ENCODE results near the gene SMARCD2. TPM values are rescaled to one million over a fixed set of nuclear protein-coding genes. Genes with fewer than 3 reads are reported as not detected.

SMARCD2 gene
- total RNA-seq, 2 experiments from 2014 or later = 102 to 111 TPM

- no peak overlapping the region for H3K27ac ChIP-seq (ENCODE audit: low read depth in 1 of 2, low read length in 2 of 2)
- CTCF ChIA-PET = interaction anchor here (1.2 kb wide), 1 partner anchor 24 kb away, joined by 3 read pairs; no protein-coding TSS in a partner anchor
- H3K4me1 Mint-ChIP-seq (ENCODE audit: low read depth) = peaks cover 33% of the 10 kb centered on the region
- no peak overlapping the region for H3K4me3 Mint-ChIP-seq
- no peak overlapping the region for H3K4me3 ChIP-seq (ENCODE audit: low read length)
- no peaks in the 10 kb centered on the region for H3K9me3 Mint-ChIP-seq
- TF ChIP-seq CTCF (IDR thresholded peaks at IDR 0.05) = no peak
- ATAC-seq (ENCODE audit: poor library complexity) (no peak), DNase-seq (no peak)
- H3K27ac Mint-ChIP-seq = peak overlapping the region; percentile 21
- POLR2A ChIA-PET = interaction anchor here (0.7 kb wide), 1 partner anchor 89 kb away, joined by 3 read pairs; no protein-coding TSS in a partner anchor
- H3K36me3 ChIP-seq (ENCODE audit: insufficient read depth, low read length) = peaks cover 59% of the 10 kb centered on the region
- H3K36me3 Mint-ChIP-seq (ENCODE audit: low read depth) = peaks cover 75% of the 10 kb centered on the region
- no peaks in the 10 kb centered on the region for H3K27me3 Mint-ChIP-seq
- no peaks in the 10 kb centered on the region for H3K9me3 ChIP-seq (ENCODE audit: control insufficient read depth in 1 of 2, insufficient read depth in 1 of 2, low read length in 2 of 2)
- peaks cover 5% of the 10 kb centered on the region for H3K4me1 ChIP-seq (ENCODE audit: insufficient read depth, low read length)
- intact Hi-C loops (cut with DNase I, micrococcal nuclease) = no loop called here
- H3K27me3 ChIP-seq (ENCODE audit: control insufficient read depth in 1 of 2, insufficient read depth in 2 of 2, low read length in 2 of 2) = no peaks in the 10 kb centered on the region
These were observed 56.4 kb downstream of the SMARCD2 start for GRCh38 chr17:63786117-63786516.

- ATAC-seq (ENCODE audit: poor library complexity) = no peak
- intact Hi-C loops (cut with DNase I, micrococcal nuclease) = no loop called here
- peaks cover 56% of the 10 kb centered on the region for H3K36me3 ChIP-seq (ENCODE audit: insufficient read depth, low read length)
- ChIA-PET CTCF (interaction anchor here (1.2 kb wide), 1 partner anchor 24 kb away, joined by 3 read pairs; no protein-coding TSS in a partner anchor), POLR2A (no interaction called here)
- H3K4me3 ChIP-seq (ENCODE audit: low read length) = no peak overlapping the region
- DNase-seq = no peak
- Mint-ChIP-seq H3K27ac (peak overlapping the region; percentile 21), H3K36me3 (ENCODE audit: low read depth) (peaks cover 78% of the 10 kb centered on the region), H3K4me1 (ENCODE audit: low read depth) (peaks cover 39% of the 10 kb centered on the region), H3K4me3 (no peak overlapping the region), H3K9me3 (no peaks in the 10 kb centered on the region), H3K27me3 (no peaks in the 10 kb centered on the region)
- H3K9me3 ChIP-seq (ENCODE audit: control insufficient read depth in 1 of 2, insufficient read depth in 1 of 2, low read length in 2 of 2) = no peaks in the 10 kb centered on the region
- peaks cover 9% of the 10 kb centered on the region for H3K4me1 ChIP-seq (ENCODE audit: insufficient read depth, low read length)
- no peak overlapping the region for H3K27ac ChIP-seq (ENCODE audit: low read depth in 1 of 2, low read length in 2 of 2)
- no peaks in the 10 kb centered on the region for H3K27me3 ChIP-seq (ENCODE audit: control insufficient read depth in 1 of 2, insufficient read depth in 2 of 2, low read length in 2 of 2)
- TF ChIP-seq CTCF (IDR thresholded peaks at IDR 0.05) = no peak
These were observed 56.9 kb downstream of the SMARCD2 start for GRCh38 chr17:63785556-63785955.

- ChIA-PET CTCF (interaction anchor here (1.6 to 2.2 kb wide), 2 partner anchors 73 to 85 kb away, joined by 3 to 6 read pairs; no protein-coding TSS in a partner anchor), POLR2A (interaction anchor here (1.5 to 3.6 kb wide), 3 partner anchors 9 to 137 kb away, joined by 3 to 22 read pairs (median 3); partner anchors contain the start of genes CCDC47 and DDX42)
- H3K4me1 ChIP-seq (ENCODE audit: insufficient read depth, low read length) = peaks cover 18% of the 10 kb centered on the region
- ATAC-seq (ENCODE audit: poor library complexity) (no peak), DNase-seq (no peak)
- H3K9me3 ChIP-seq (ENCODE audit: control insufficient read depth in 1 of 2, insufficient read depth in 1 of 2, low read length in 2 of 2) = no peaks in the 10 kb centered on the region
- intact Hi-C loops (cut with DNase I, micrococcal nuclease) = no loop called here
- Mint-ChIP-seq H3K4me3 (no peak overlapping the region), H3K36me3 (ENCODE audit: low read depth) (peaks cover 65% of the 10 kb centered on the region), H3K4me1 (ENCODE audit: low read depth) (peaks cover 56% of the 10 kb centered on the region), H3K27me3 (no peaks in the 10 kb centered on the region), H3K9me3 (no peaks in the 10 kb centered on the region), H3K27ac (peak overlapping the region; percentile 28)
- TF ChIP-seq CTCF (IDR thresholded peaks at IDR 0.05) = no peak
- H3K36me3 ChIP-seq (ENCODE audit: insufficient read depth, low read length) = peaks cover 48% of the 10 kb centered on the region
- H3K27ac ChIP-seq (ENCODE audit: low read depth in 1 of 2, low read length in 2 of 2) = no peak overlapping the region
- H3K27me3 ChIP-seq (ENCODE audit: control insufficient read depth in 1 of 2, insufficient read depth in 2 of 2, low read length in 2 of 2) = no peaks in the 10 kb centered on the region
- no peak overlapping the region for H3K4me3 ChIP-seq (ENCODE audit: low read length)
These were observed 59.0 kb downstream of the SMARCD2 start for GRCh38 chr17:63783522-63783921.

Other genes with a start within 250 kb of the SMARCD2 start
- gene TACO1, start 241.8 kb downstream of the SMARCD2 start, total RNA-seq = 10 to 100 TPM; 11.3 to 13.2 TPM
- 10 to 100 TPM; 75.8 to 78.1 TPM for gene MAP3K3, start 220.3 kb downstream of the SMARCD2 start, total RNA-seq
- gene LIMD2, start 142.6 kb downstream of the SMARCD2 start, total RNA-seq = 100 to 1,000 TPM; 711 to 727 TPM
- 10 to 100 TPM; 50.9 to 51.0 TPM for gene STRADA, start 100.9 kb downstream of the SMARCD2 start, total RNA-seq
- gene CCDC47, start 69.1 kb downstream of the SMARCD2 start, total RNA-seq = 10 to 100 TPM; 31.0 to 31.3 TPM
- gene DDX42, start 68.5 kb downstream of the SMARCD2 start, total RNA-seq = 100 to 1,000 TPM; 112 to 117 TPM
- gene PSMC5, start 15.3 kb downstream of the SMARCD2 start, total RNA-seq = 10 to 100 TPM; 83.1 to 84.6 TPM
- gene FTSJ3, start 15.0 kb downstream of the SMARCD2 start, total RNA-seq = 10 to 100 TPM; 47.6 to 51.1 TPM
- not detected for gene CSH2, start 31.0 kb upstream of the SMARCD2 start, total RNA-seq
- gene GH2, start 39.3 kb upstream of the SMARCD2 start, total RNA-seq = not detected
- gene CSH1, start 53.9 kb upstream of the SMARCD2 start, total RNA-seq = not detected
- gene CSHL1, start 68.6 kb upstream of the SMARCD2 start, total RNA-seq = not detected
- gene GH1, start 76.2 kb upstream of the SMARCD2 start, total RNA-seq = not detected
- gene CD79B, start 89.6 kb upstream of the SMARCD2 start, total RNA-seq = 1 to 10 TPM; 5.3 to 5.5 TPM
- under 1 TPM in 1 of 2 experiments, not detected in 1; 0.03 TPM for gene SCN4A, start 130.2 kb upstream of the SMARCD2 start, total RNA-seq
- under 1 TPM; 0.56 to 0.71 TPM for gene PRR29, start 155.7 kb upstream of the SMARCD2 start, total RNA-seq
- gene ICAM2, start 177.9 kb upstream of the SMARCD2 start, total RNA-seq = 10 to 100 TPM; 50.6 to 54.7 TPM

Measured in CD4-positive, alpha-beta T cell (primary cell).